HepG2 (cell line): ENCODE results near the gene TNS1. TPM values are rescaled to one million over a fixed set of nuclear protein-coding genes. Genes with fewer than 3 reads are reported as not detected.

Experiments
- ATAC-seq: fragments of 200-7000 bp; cut with Tn5 transposase; 3 replicates; pipeline ENCODE4 v1.9.1; 2020; ENCODE audit warnings: mild to moderate bottlenecking, moderate library complexity
- BruUV-seq: library from RNA; stranded (reverse); fragments of 400-500 nt; replicated peaks from 2 replicates; lab custom pipeline; 2021; lab: Mats Ljungman, UMichigan
- CTCF ChIA-PET: fragments of 300-600 bp; formaldehyde crosslinking; extraction: SDS; loops from one replicate; lab custom pipeline; 2021; ENCODE audit warnings: low total read pairs, inconsistent platforms, low intra/inter-chr PET ratio; lab: Yijun Ruan, JAX
- POLR2A ChIA-PET: fragments of 350-600 bp; sonication (Branson Sonifier 250); formaldehyde crosslinking; loops from one replicate; lab custom pipeline; 2020; ENCODE audit warnings: antibody characterized with exemption, inconsistent platforms; lab: Yijun Ruan, JAX
- DNase-seq: peaks from one replicate; pipeline ENCODE4 v3.0.0-alpha.2; 2015; ENCODE audit warnings: low spot score
- FAIRE-seq: peaks from 3 replicates; lab custom pipeline; 2011; peaks lifted over from hg19 to GRCh38; lab: Jason Lieb, UNC
- H2AFZ ChIP-seq: one replicate; pipeline ENCODE4 v1.6.1; 2011; ENCODE audit warnings: low read length, inconsistent platforms
- H3K27ac ChIP-seq: fragments of 300-600 bp; 3 replicates; pipeline ENCODE4 v1.8.0; 2011; ENCODE audit warnings: mixed run types, mild to moderate bottlenecking, mixed read lengths, low read length, inconsistent platforms; ENCODE audit not compliant: insufficient read depth; ENCODE audit errors: extremely low read length
- H3K27me3 ChIP-seq, 2 experiments: fragments of 200-600 bp in 1 of 2; 2 replicates in 1 of 2; 3 replicates in 1 of 2; pipeline versions ENCODE4 v1.6.0 to v1.8.0; 2011; ENCODE audit warnings: low read length in 2 of 2, mild to moderate bottlenecking in 2 of 2, moderate library complexity in 2 of 2, inconsistent platforms in 1 of 2; ENCODE audit not compliant: insufficient read depth in 2 of 2, control insufficient read depth in 1 of 2
- H3K36me3 ChIP-seq, 2 experiments: fragments of 200-600 bp in 1 of 2; replicated peaks in 1 of 2; 2 replicates in 1 of 2; 3 replicates in 1 of 2; pipeline versions ENCODE4 v1.5.1 to v1.8.0; 2011; ENCODE audit warnings: low read length in 2 of 2, inconsistent platforms in 1 of 2; ENCODE audit not compliant: insufficient read depth in 2 of 2, control insufficient read depth in 1 of 2
- H3K4me1 ChIP-seq: 2 replicates; pipeline ENCODE4 v1.5.1; 2012; ENCODE audit warnings: low read length, inconsistent platforms; ENCODE audit not compliant: insufficient read depth
- H3K4me2 ChIP-seq: 2 replicates; pipeline ENCODE4 v1.6.0; 2011; ENCODE audit warnings: low read depth, low read length, inconsistent platforms
- H3K4me3 ChIP-seq, 3 experiments: fragments of 200-600 bp in 1 of 3; sonication (generic), shearing (Covaris generic) in 1 of 3; replicated peaks in 1 of 3; 2 replicates each; pipeline ENCODE4 v1.5.1; 2011 to 2016; ENCODE audit warnings: low read length in 3 of 3, inconsistent platforms in 2 of 3, low read depth in 2 of 3, mild to moderate bottlenecking in 2 of 3, control low read depth in 1 of 3, mixed read lengths in 1 of 3; ENCODE audit not compliant: insufficient read depth in 1 of 3
- H3K79me2 ChIP-seq: one replicate; pipeline ENCODE4 v1.6.1; 2011; ENCODE audit warnings: low read length, inconsistent platforms; ENCODE audit not compliant: insufficient read depth
- H3K9ac ChIP-seq: 2 replicates; pipeline ENCODE4 v1.6.0; 2011; ENCODE audit warnings: mild to moderate bottlenecking, low read depth, low read length, inconsistent platforms; ENCODE audit not compliant: insufficient read depth
- H3K9me3 ChIP-seq: 2 replicates; pipeline ENCODE4 v1.5.1; 2012; ENCODE audit warnings: mild to moderate bottlenecking, low read length
- H4K20me1 ChIP-seq: 2 replicates; pipeline ENCODE4 v1.6.0; 2011; ENCODE audit warnings: inconsistent platforms, mild to moderate bottlenecking, low read length, moderate library complexity; ENCODE audit not compliant: insufficient read depth
- EED ChIP-seq: sonication (generic); formaldehyde crosslinking; IDR thresholded peaks from 2 replicates; pipeline ENCODE4 v1.5.0; 2020; ENCODE audit warnings: mild to moderate bottlenecking, missing genetic modification reagents
- GABPA ChIP-seq, 2 experiments: IDR thresholded peaks; 2 replicates each; pipeline ENCODE4 v1.6.1; 2011 to 2016; ENCODE audit warnings: low read depth in 2 of 2, low read length in 1 of 2, missing biosample characterization in 1 of 2, missing genetic modification characterization in 1 of 2
- HIVEP1 ChIP-seq: sonication (generic); formaldehyde crosslinking; IDR thresholded peaks from 2 replicates; pipeline ENCODE4 v1.4.0; 2020; ENCODE audit warnings: mild to moderate bottlenecking, missing genetic modification reagents
- JUN ChIP-seq: sonication (generic); formaldehyde crosslinking; IDR thresholded peaks from 2 replicates; pipeline ENCODE4 v1.4.0; 2020; ENCODE audit warnings: mild to moderate bottlenecking, missing genetic modification reagents
- MLX ChIP-seq: IDR thresholded peaks from 2 replicates; pipeline ENCODE4 v1.6.1; 2016
- NFRKB ChIP-seq: fragments of 450-650 bp; IDR thresholded peaks from 2 replicates; pipeline ENCODE4 v1.6.1; 2017
- PHB2 ChIP-seq: fragments of 450-650 bp; IDR thresholded peaks from 2 replicates; pipeline ENCODE4 v1.6.1; 2018; ENCODE audit not compliant: partially characterized antibody
- RBFOX2 ChIP-seq: fragments of 200-400 bp; formaldehyde crosslinking; IDR thresholded peaks from 2 replicates; pipeline ENCODE4 v1.6.1; 2017; ENCODE audit warnings: low read depth, mild to moderate bottlenecking, low read length
- REPIN1 ChIP-seq: sonication (generic); formaldehyde crosslinking; IDR thresholded peaks from 2 replicates; pipeline ENCODE4 v1.8.0; 2022; ENCODE audit warnings: missing genetic modification reagents, low read depth, mild to moderate bottlenecking, borderline replicate concordance
- SMAD9 ChIP-seq: sonication (generic); formaldehyde crosslinking; IDR thresholded peaks from 2 replicates; pipeline ENCODE4 v1.5.1; 2020; ENCODE audit warnings: mild to moderate bottlenecking, missing genetic modification reagents
- SP1 ChIP-seq, 2 experiments: fragments of 450-650 bp in 1 of 2; sonication (generic) in 1 of 2; formaldehyde crosslinking in 1 of 2; IDR thresholded peaks; 2 replicates each; pipeline versions ENCODE4 v1.4.0 to v1.6.1; 2016 to 2020; ENCODE audit warnings: missing genetic modification reagents in 1 of 2
- SRSF1 ChIP-seq: fragments of 200-400 bp; formaldehyde crosslinking; optimal IDR thresholded peaks from 2 replicates; pipeline ENCODE3; 2017; ENCODE audit warnings: mild to moderate bottlenecking, low read depth, low read length, moderate library complexity
- SRSF4 ChIP-seq: fragments of 200-400 bp; formaldehyde crosslinking; IDR thresholded peaks from one replicate; pipeline ENCODE4 v1.6.1; 2018; ENCODE audit warnings: mild to moderate bottlenecking, low read depth, low read length, moderate library complexity; ENCODE audit not compliant: poor library complexity, severe bottlenecking
- SRSF9 ChIP-seq: fragments of 200-400 bp; formaldehyde crosslinking; IDR thresholded peaks from 2 replicates; pipeline ENCODE4 v1.6.1; 2018; ENCODE audit warnings: borderline replicate concordance, mild to moderate bottlenecking, low read depth, low read length; ENCODE audit not compliant: insufficient read depth, poor library complexity, severe bottlenecking
- ZC3H13 ChIP-seq: sonication (generic); formaldehyde crosslinking; IDR thresholded peaks from 2 replicates; pipeline ENCODE4 v1.8.1; 2023; ENCODE audit warnings: mild to moderate bottlenecking, missing genetic modification reagents, moderate library complexity
- ZFP82 ChIP-seq: sonication (generic); formaldehyde crosslinking; IDR thresholded peaks from 2 replicates; pipeline ENCODE4 v1.5.1; 2020; ENCODE audit warnings: mild to moderate bottlenecking, missing genetic modification reagents, borderline replicate concordance
- ZNF251 ChIP-seq: sonication (generic); formaldehyde crosslinking; IDR thresholded peaks from 2 replicates; pipeline ENCODE4 v1.9.0; 2021; ENCODE audit warnings: mild to moderate bottlenecking, missing genetic modification reagents
- WGBS: methylation state at CpG from one replicate; pipeline ENCODE4 v1.1.6; 2017; ENCODE audit warnings: low lambda C conversion rate; 5-methylcytosine and 5-hydroxymethylcytosine counted together
- in situ Hi-C: cut with HindIII; loops from 2 replicates; pipeline ENCODE4 v1.10.0; 2017; ENCODE audit warnings: low pct_unique_long_range_greater_than_20kb; ENCODE audit not compliant: extremely low pct_ligation_motif_present
- intact Hi-C: fragments of 100-400 bp; cut with micrococcal nuclease; formaldehyde crosslinking; loops from one replicate; pipeline ENCODE4 v1.10.0; 2022; ENCODE audit not compliant: unreplicated experiment
- polyA plus RNA-seq, 8 experiments: library from polyadenylated mRNA; depleted of rRNA in 3 of 8; stranded (reverse) in 7 of 8; unstranded in 1 of 8; fragments of >200 nt; fragmentation: Illumina TruSeq in 4 of 8; extraction: Trizol in 4 of 8; gene quantifications; 2 replicates each; pipeline versions ENCODE4 v1.2.1 to v1.2.3, GENCODE V29; 2011 to 2016; ENCODE audit warnings: low read depth in 4 of 8, missing spikeins in 1 of 8, mixed read lengths in 1 of 8; ENCODE audit not compliant: insufficient read depth in 1 of 8
- total RNA-seq, 5 experiments: library from RNA; depleted of rRNA; stranded (reverse); fragments of >200 nt; fragmentation: Illumina TruSeq; extraction: Trizol; gene quantifications; 2 replicates each; pipeline ENCODE4 v1.2.3, GENCODE V29; 2016; ENCODE audit warnings: low read depth in 1 of 5
- TF ChIP-seq, protein P1 (sequence below): sonication (generic); formaldehyde crosslinking; IDR thresholded peaks from 2 replicates; pipeline ENCODE4 v1.4.0; 2020; ENCODE audit warnings: missing genetic modification reagents

Gene TNS1
- total and polyA plus RNA-seq, 2 of the 13 experiments (the other 11 are each of a cell fraction or from before 2014, with no cell fraction given) = 1.9 to 118 TPM

DNA sequence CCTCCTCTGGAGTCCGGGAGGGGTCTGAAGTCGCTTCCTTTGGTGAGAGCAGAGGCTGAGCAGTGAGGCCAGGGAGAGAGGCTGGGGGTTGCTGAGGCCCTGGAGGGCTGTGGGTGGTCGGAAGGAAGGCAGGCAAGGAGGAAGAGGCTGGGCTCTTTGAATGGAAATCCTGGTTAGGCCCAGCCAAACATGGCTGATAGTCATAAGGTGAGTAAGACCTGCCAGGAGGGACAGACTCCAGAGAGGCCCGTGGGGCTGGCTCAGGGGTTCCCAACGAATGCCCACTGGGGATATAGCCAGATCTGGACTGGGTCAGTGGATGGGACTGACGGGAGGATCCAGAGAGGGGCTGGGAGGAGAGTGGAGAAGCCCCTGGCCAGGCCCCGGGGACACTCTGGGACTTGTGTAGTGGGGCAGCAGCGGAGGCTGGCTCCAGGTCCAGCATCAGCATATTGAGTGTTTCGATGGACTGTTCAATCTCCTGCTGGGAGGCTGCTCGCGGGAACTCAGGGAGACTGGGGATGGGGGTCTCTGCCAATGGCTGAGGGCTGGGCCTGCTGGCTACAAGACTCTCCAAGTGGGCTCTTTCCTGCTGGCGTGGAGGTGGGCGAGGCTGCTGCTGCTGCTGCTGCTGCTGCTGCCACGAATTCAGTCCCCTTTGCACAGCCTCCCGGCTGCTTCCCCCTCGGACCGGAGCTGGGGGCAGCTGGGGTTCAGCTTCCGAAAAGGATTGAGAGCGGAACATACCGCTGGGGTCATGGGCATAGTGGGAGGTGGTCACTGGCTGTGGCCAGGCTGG, 155.0 kb downstream of the TNS1 start:
- peaks cover 25% of the 10 kb centered on the region for H3K9me3 ChIP-seq
- H3K36me3 ChIP-seq = peaks cover 16 to 20% of the 10 kb centered on the region in 2 experiments
- H4K20me1 ChIP-seq = peaks cover 25% of the 10 kb centered on the region; the same call in 1 of the 2 replicates
- ChIA-PET CTCF (no interaction called here), POLR2A (no interaction called here)
- in situ Hi-C loops (no loop called here), intact Hi-C loops (no loop called here)
- ATAC-seq (no peak), DNase-seq (no peak), FAIRE-seq (no peak)
- H3K4me3 ChIP-seq = no peak overlapping the region
- H3K27ac ChIP-seq = no peak overlapping the region
- no peaks in the 10 kb centered on the region for H3K27me3 ChIP-seq
- H3K4me1 ChIP-seq = 0 out of 2 replicates have a peak, but pooled peaks cover 5% of the 10 kb centered on the region
- no peak for TF ChIP-seq EED (CRISPR knock-in tag)
- TF ChIP-seq HIVEP1 = no peak
- TF ChIP-seq JUN (CRISPR knock-in tag) = no peak
- TF ChIP-seq SMAD9 (CRISPR knock-in tag) = no peak
- no peak for TF ChIP-seq ZNF251 (CRISPR knock-in tag)
- TF ChIP-seq GABPA (IDR thresholded peaks at IDR 0.05; ENCODE audit: low read depth, low read length) = no peak
- no peak for TF ChIP-seq GABPA (CRISPR knock-in tag; IDR thresholded peaks at IDR 0.05; ENCODE audit: low read depth)
- no peak for TF ChIP-seq SP1 (IDR thresholded peaks at IDR 0.05)
- no peak for TF ChIP-seq SP1 (CRISPR knock-in tag; IDR thresholded peaks at IDR 0.05)
- no peak for TF ChIP-seq MLX (CRISPR knock-in tag)
- TF ChIP-seq PHB2 = no peak
- TF ChIP-seq RBFOX2 = 0 out of 2 replicates have a peak, but pooled peaks have one; percentile 7
- TF ChIP-seq SRSF9 = no peak
- TF ChIP-seq ZFP82 (CRISPR knock-in tag) = peak; percentile 35; the same call in 1 of the 2 replicates
- TF ChIP-seq REPIN1 (CRISPR knock-in tag) = no peak
- peak; percentile 24 for TF ChIP-seq SRSF1
- peak; percentile 52; the same call in 1 of the 2 replicates for TF ChIP-seq ZC3H13 (CRISPR knock-in tag)
- no peak for TF ChIP-seq NFRKB
- TF ChIP-seq SRSF4 = no peak
- TF ChIP-seq, protein P1, sequence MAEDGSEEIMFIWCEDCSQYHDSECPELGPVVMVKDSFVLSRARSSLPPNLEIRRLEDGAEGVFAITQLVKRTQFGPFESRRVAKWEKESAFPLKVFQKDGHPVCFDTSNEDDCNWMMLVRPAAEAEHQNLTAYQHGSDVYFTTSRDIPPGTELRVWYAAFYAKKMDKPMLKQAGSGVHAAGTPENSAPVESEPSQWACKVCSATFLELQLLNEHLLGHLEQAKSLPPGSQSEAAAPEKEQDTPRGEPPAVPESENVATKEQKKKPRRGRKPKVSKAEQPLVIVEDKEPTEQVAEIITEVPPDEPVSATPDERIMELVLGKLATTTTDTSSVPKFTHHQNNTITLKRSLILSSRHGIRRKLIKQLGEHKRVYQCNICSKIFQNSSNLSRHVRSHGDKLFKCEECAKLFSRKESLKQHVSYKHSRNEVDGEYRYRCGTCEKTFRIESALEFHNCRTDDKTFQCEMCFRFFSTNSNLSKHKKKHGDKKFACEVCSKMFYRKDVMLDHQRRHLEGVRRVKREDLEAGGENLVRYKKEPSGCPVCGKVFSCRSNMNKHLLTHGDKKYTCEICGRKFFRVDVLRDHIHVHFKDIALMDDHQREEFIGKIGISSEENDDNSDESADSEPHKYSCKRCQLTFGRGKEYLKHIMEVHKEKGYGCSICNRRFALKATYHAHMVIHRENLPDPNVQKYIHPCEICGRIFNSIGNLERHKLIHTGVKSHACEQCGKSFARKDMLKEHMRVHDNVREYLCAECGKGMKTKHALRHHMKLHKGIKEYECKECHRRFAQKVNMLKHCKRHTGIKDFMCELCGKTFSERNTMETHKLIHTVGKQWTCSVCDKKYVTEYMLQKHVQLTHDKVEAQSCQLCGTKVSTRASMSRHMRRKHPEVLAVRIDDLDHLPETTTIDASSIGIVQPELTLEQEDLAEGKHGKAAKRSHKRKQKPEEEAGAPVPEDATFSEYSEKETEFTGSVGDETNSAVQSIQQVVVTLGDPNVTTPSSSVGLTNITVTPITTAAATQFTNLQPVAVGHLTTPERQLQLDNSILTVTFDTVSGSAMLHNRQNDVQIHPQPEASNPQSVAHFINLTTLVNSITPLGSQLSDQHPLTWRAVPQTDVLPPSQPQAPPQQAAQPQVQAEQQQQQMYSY = no peak
- no peaks in the 10 kb centered on the region for H3K79me2 ChIP-seq
- H2AFZ ChIP-seq = no peak overlapping the region
- 95% methylated on average over 13 of the region's 20 CpGs for WGBS
- no TSS peak for BruUV-seq
- no peak overlapping the region for H3K4me2 ChIP-seq
- no peak overlapping the region for H3K9ac ChIP-seq
